IMR-90 (cell line): ENCODE results near the gene NCOR1. TPM values are rescaled to one million over a fixed set of nuclear protein-coding genes. Genes with fewer than 3 reads are reported as not detected.

Experiments
- ATAC-seq: fragments of 200-7000 bp; cut with Tn5 transposase; 2 replicates; pipeline ENCODE4 v1.9.1; 2020; ENCODE audit warnings: low read depth, mild to moderate bottlenecking, moderate library complexity
- BruUV-seq: library from RNA; stranded (reverse); fragments of 400-500 nt; replicated peaks from 2 replicates; lab custom pipeline; 2021; lab: Mats Ljungman, UMichigan
- CTCF ChIA-PET: fragments of 300-600 bp; formaldehyde crosslinking; extraction: SDS; loops from one replicate; lab custom pipeline; 2021; ENCODE audit warnings: antibody characterized with exemption; lab: Yijun Ruan, JAX
- POLR2A ChIA-PET: fragments of 300-600 bp; sonication (Branson Sonifier 250); formaldehyde crosslinking; loops from one replicate; lab custom pipeline; 2022; ENCODE audit warnings: antibody characterized with exemption; ENCODE audit not compliant: unreplicated experiment; lab: Charles Lee
- DNase-seq: peaks from one replicate; pipeline ENCODE4 v3.0.0; 2013
- H2AFZ ChIP-seq: replicated peaks from 2 replicates; pipeline ENCODE3; 2013; ENCODE audit warnings: low read length, mild to moderate bottlenecking; ENCODE audit not compliant: poor library complexity
- H2AK5ac ChIP-seq: 2 replicates; pipeline ENCODE4 v1.6.1; 2013; ENCODE audit warnings: low read depth, low read length, inconsistent platforms
- H2AK9ac ChIP-seq: replicated peaks from 2 replicates; pipeline ENCODE3; 2013; ENCODE audit warnings: mild to moderate bottlenecking, low read depth, low read length, moderate library complexity; ENCODE audit not compliant: poor library complexity
- H2BK120ac ChIP-seq: 2 replicates; pipeline ENCODE4 v1.6.1; 2013; ENCODE audit warnings: low read depth, low read length, inconsistent platforms
- H2BK15ac ChIP-seq: 3 replicates; pipeline ENCODE4 v1.6.1; 2013; ENCODE audit warnings: low read depth, low read length, inconsistent platforms
- H2BK20ac ChIP-seq: 2 replicates; pipeline ENCODE4 v1.6.1; 2013; ENCODE audit warnings: low read depth, mild to moderate bottlenecking, inconsistent platforms, low read length, moderate library complexity
- H2BK5ac ChIP-seq: 2 replicates; pipeline ENCODE4 v1.6.1; 2013; ENCODE audit warnings: mild to moderate bottlenecking, low read depth, low read length, inconsistent platforms; ENCODE audit not compliant: poor library complexity, severe bottlenecking
- H3K14ac ChIP-seq: replicated peaks from 2 replicates; pipeline ENCODE4 v1.6.1; 2013; ENCODE audit warnings: low read depth, low read length, inconsistent platforms
- H3K18ac ChIP-seq: 2 replicates; pipeline ENCODE4 v1.6.1; 2013; ENCODE audit warnings: low read depth, low read length, control low read depth
- H3K23ac ChIP-seq: 2 replicates; pipeline ENCODE4 v1.6.1; 2013; ENCODE audit warnings: low read depth, low read length, inconsistent platforms
- H3K27ac ChIP-seq: 2 replicates; pipeline ENCODE4 v1.5.1; 2013; ENCODE audit warnings: mild to moderate bottlenecking, control low read depth, low read length; ENCODE audit not compliant: insufficient read depth
- H3K27me3 ChIP-seq: 2 replicates; pipeline ENCODE4 v1.6.1; 2013; ENCODE audit warnings: low read length; ENCODE audit not compliant: control insufficient read depth, insufficient read depth
- H3K36me3 ChIP-seq: 2 replicates; pipeline ENCODE4 v1.6.1; 2013; ENCODE audit warnings: low read length, mixed read lengths; ENCODE audit not compliant: control insufficient read depth, insufficient read depth
- H3K4ac ChIP-seq: 2 replicates; pipeline ENCODE4 v1.6.1; 2013; ENCODE audit warnings: low read depth, low read length, inconsistent platforms
- H3K4me1 ChIP-seq: 2 replicates; pipeline ENCODE4 v1.6.1; 2013; ENCODE audit warnings: low read length, mixed read lengths; ENCODE audit not compliant: control insufficient read depth, insufficient read depth
- H3K4me2 ChIP-seq: 2 replicates; pipeline ENCODE4 v1.6.1; 2013; ENCODE audit warnings: low read depth, mild to moderate bottlenecking, control low read depth, low read length, moderate library complexity
- H3K4me3 ChIP-seq: 2 replicates; pipeline ENCODE4 v1.5.1; 2013; ENCODE audit warnings: low read depth, mild to moderate bottlenecking, control low read depth, low read length, moderate library complexity; ENCODE audit not compliant: insufficient read depth
- H3K56ac ChIP-seq: 2 replicates; pipeline ENCODE4 v1.6.1; 2013; ENCODE audit warnings: low read length, inconsistent platforms; ENCODE audit not compliant: insufficient read depth; ENCODE audit errors: extremely low read depth
- H3K79me1 ChIP-seq, 2 experiments: 2 replicates each; pipeline ENCODE4 v1.6.1; 2013; ENCODE audit warnings: low read length in 2 of 2, inconsistent platforms in 1 of 2, low read depth in 1 of 2
- H3K9ac ChIP-seq: 2 replicates; pipeline ENCODE4 v1.6.1; 2013; ENCODE audit warnings: low read depth, low read length, control low read depth
- H3K9me1 ChIP-seq: 2 replicates; pipeline ENCODE4 v1.6.1; 2013; ENCODE audit warnings: low read length, inconsistent platforms; ENCODE audit not compliant: insufficient read depth
- H3K9me3 ChIP-seq: 2 replicates; pipeline ENCODE4 v1.6.1; 2013; ENCODE audit warnings: low read length; ENCODE audit not compliant: control insufficient read depth, insufficient read depth
- H4K20me1 ChIP-seq: 2 replicates; pipeline ENCODE4 v1.6.1; 2013; ENCODE audit warnings: low read length, inconsistent platforms; ENCODE audit not compliant: insufficient read depth
- H4K5ac ChIP-seq: 2 replicates; pipeline ENCODE4 v1.6.1; 2013; ENCODE audit warnings: mild to moderate bottlenecking, low read depth, low read length, control low read depth
- H4K8ac ChIP-seq, 2 experiments: 2 replicates each; pipeline ENCODE4 v1.6.1; 2013; ENCODE audit warnings: low read depth in 2 of 2, low read length in 2 of 2, control low read depth in 1 of 2, inconsistent platforms in 1 of 2
- H4K91ac ChIP-seq: 2 replicates; pipeline ENCODE4 v1.6.1; 2013; ENCODE audit warnings: low read depth, low read length, inconsistent platforms; ENCODE audit not compliant: insufficient read depth
- BHLHE40 ChIP-seq: fragments of 150-350 bp; IDR thresholded peaks from 2 replicates; pipeline ENCODE4 v1.6.1; 2016; ENCODE audit warnings: mild to moderate bottlenecking, low read depth, low read length
- CEBPB ChIP-seq: IDR thresholded peaks from 2 replicates; pipeline ENCODE4 v1.6.1; 2012; ENCODE audit warnings: low read depth, low read length, improper control_type of control experiment
- CHD1 ChIP-seq: IDR thresholded peaks from 2 replicates; pipeline ENCODE4 v1.6.1; 2012; ENCODE audit warnings: low read depth, low read length, improper control_type of control experiment
- FOS ChIP-seq: fragments of 150-350 bp; IDR thresholded peaks from 2 replicates; pipeline ENCODE4 v1.6.1; 2016; ENCODE audit warnings: low read depth, low read length
- MAFK ChIP-seq: IDR thresholded peaks from 2 replicates; pipeline ENCODE4 v1.6.1; 2012; ENCODE audit warnings: low read depth, low read length, improper control_type of control experiment
- MAZ ChIP-seq: IDR thresholded peaks from 2 replicates; pipeline ENCODE4 v1.6.1; 2012; ENCODE audit warnings: low read depth, mild to moderate bottlenecking, low read length, improper control_type of control experiment, moderate library complexity, borderline replicate concordance
- MXI1 ChIP-seq: IDR thresholded peaks from 2 replicates; pipeline ENCODE4 v1.6.1; 2012; ENCODE audit warnings: low read depth, mild to moderate bottlenecking, low read length, moderate library complexity, borderline replicate concordance
- NFE2L2 ChIP-seq: fragments of 150-350 bp; IDR thresholded peaks from 2 replicates; pipeline ENCODE4 v1.6.1; 2016; ENCODE audit warnings: low read depth, mild to moderate bottlenecking, low read length
- POLR2A ChIP-seq: IDR thresholded peaks from 2 replicates; pipeline ENCODE4 v1.6.1; 2012; ENCODE audit warnings: mild to moderate bottlenecking, low read depth, low read length
- RAD21 ChIP-seq: IDR thresholded peaks from 2 replicates; pipeline ENCODE4 v1.6.1; 2012; ENCODE audit warnings: low read length, improper control_type of control experiment
- RCOR1 ChIP-seq: IDR thresholded peaks from 2 replicates; pipeline ENCODE4 v1.6.1; 2012; ENCODE audit warnings: mild to moderate bottlenecking, low read length, improper control_type of control experiment; ENCODE audit not compliant: insufficient replicate concordance
- RFX5 ChIP-seq: IDR thresholded peaks from 2 replicates; pipeline ENCODE4 v1.8.0; 2012; ENCODE audit warnings: low read depth, mild to moderate bottlenecking, low read length, moderate library complexity
- SMC3 ChIP-seq: fragments of 150-350 bp; IDR thresholded peaks from 2 replicates; pipeline ENCODE4 v1.6.1; 2016; ENCODE audit warnings: low read depth, mild to moderate bottlenecking, antibody characterized with exemption, low read length, moderate library complexity
- WGBS, 2 experiments: methylation state at CpG; one replicate each; pipeline versions ENCODE4 v1.1.5 to v1.1.7; 2013; ENCODE audit warnings: missing lambda C conversion rate in 2 of 2; ENCODE audit not compliant: insufficient read length in 1 of 2; ENCODE audit errors: extremely low coverage in 2 of 2; 5-methylcytosine and 5-hydroxymethylcytosine counted together
- dilution Hi-C: fragments of 300-500 bp; cut with HindIII; formaldehyde crosslinking; loops from one replicate; pipeline ENCODE4 v1.14.3; 2018; ENCODE audit warnings: low sequenced_read_pairs; ENCODE audit not compliant: unreplicated experiment
- in situ Hi-C: fragments of 300-500 bp; cut with MboI; formaldehyde crosslinking; loops from 3 replicates; pipeline ENCODE4 v1.14.3; 2019; ENCODE audit warnings: low sequenced_read_pairs, inconsistent platforms, mixed read lengths
- intact Hi-C: fragments of 100-400 bp; cut with micrococcal nuclease; formaldehyde crosslinking; loops from 2 replicates; pipeline ENCODE4 v1.10.0; 2022
- polyA plus RNA-seq, 3 experiments: library from polyadenylated mRNA; depleted of rRNA; stranded (reverse); fragments of >200 nt; gene quantifications; 2 replicates each; pipeline ENCODE4 v1.2.3, GENCODE V29; 2012; ENCODE audit warnings: low replicate concordance in 1 of 3
- total RNA-seq: library from RNA; depleted of rRNA; stranded (reverse); fragments of >200 nt; gene quantifications from 2 replicates; pipeline ENCODE4 v1.2.3, GENCODE V29; 2012
- TF ChIP-seq, protein P1 (sequence below): conservative IDR thresholded peaks from 2 replicates; pipeline ENCODE4 v1.5.1; 2012; ENCODE audit warnings: mild to moderate bottlenecking, low read depth, low read length, improper control_type of control experiment
- TF ChIP-seq, protein P2 (sequence below): fragments of 150-350 bp; IDR thresholded peaks from 2 replicates; pipeline ENCODE4 v1.6.1; 2017; ENCODE audit warnings: mild to moderate bottlenecking, antibody characterized with exemption, low read length, low read depth
- TF ChIP-seq, protein P3 (sequence below): fragments of 150-350 bp; IDR thresholded peaks from 2 replicates; pipeline ENCODE4 v1.6.1; 2016; ENCODE audit warnings: low read depth, mild to moderate bottlenecking, low read length, moderate library complexity, borderline replicate concordance

The NCOR1 gene
- total and polyA plus RNA-seq, 2 of the 4 experiments (the other 2 are of a cell fraction) = 54.5 to 80.3 TPM

DNA sequence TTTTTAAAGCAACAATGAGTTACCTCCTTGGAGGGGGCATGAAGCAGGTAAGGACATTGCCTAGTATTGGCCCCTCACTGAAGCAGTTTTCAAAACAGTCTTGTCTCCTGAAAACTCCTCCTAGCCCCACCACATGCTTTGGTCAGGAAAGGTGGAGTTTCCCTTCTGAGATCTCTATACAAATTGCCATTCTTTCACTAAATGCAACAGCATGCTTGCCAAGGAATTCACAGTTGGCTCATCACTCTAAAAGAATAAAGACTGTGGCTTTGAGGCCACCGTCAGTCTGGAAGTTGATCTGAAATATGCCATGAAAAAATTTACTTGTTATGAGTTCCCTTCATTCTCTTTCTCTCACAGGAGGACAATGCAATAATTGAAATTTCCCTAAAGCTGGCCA lies 211.5 kb downstream of the NCOR1 start:
- Histone ChIP-seq H3K36me3 (peaks cover 36% of the 10 kb centered on the region), H3K9ac (no peak overlapping the region), H2BK5ac (no peak overlapping the region), H4K8ac (no peak overlapping the region), H3K23ac (no peak overlapping the region), H4K91ac (no peak overlapping the region), H2BK120ac (no peak overlapping the region), H2AK5ac (no peak overlapping the region), H3K18ac (no peak overlapping the region), H3K56ac (no peak overlapping the region), H3K4ac (no peak overlapping the region), H3K79me1 (peaks cover 39 to 65% of the 10 kb centered on the region in 2 experiments), H4K20me1 (peaks cover 5% of the 10 kb centered on the region; the same call in 1 of the 2 replicates), H3K27me3 (no peaks in the 10 kb centered on the region), H4K5ac (no peak overlapping the region), H3K4me2 (no peak overlapping the region), H3K4me1 (peaks cover 7% of the 10 kb centered on the region; the same call in 1 of the 2 replicates), H3K9me3 (no peaks in the 10 kb centered on the region), H3K27ac (no peak overlapping the region), H3K4me3 (no peak overlapping the region), H3K14ac (no peak overlapping the region), H2BK15ac (no peak overlapping the region), H2AFZ (no peak overlapping the region), H2BK20ac (no peak overlapping the region), H2AK9ac (no peak overlapping the region), H3K9me1 (peaks cover 10% of the 10 kb centered on the region)
- intact Hi-C loops = no loop called here
- DNase-seq = no peak
- WGBS, 2 experiments = no CpG with 5 or more reads among the region's 1 CpG
- no peak for ATAC-seq
- dilution Hi-C loops = no loop called here
- BruUV-seq = no TSS peak
- TF ChIP-seq CEBPB (no peak), FOS (no peak), MAZ (no peak), RFX5 (no peak), SMC3 (no peak), CHD1 (no peak), RCOR1 (no peak), NFE2L2 (no peak), BHLHE40 (no peak), POLR2A (no peak), MAFK (no peak), RAD21 (no peak), MXI1 (no peak)
- TF ChIP-seq, protein P1, sequence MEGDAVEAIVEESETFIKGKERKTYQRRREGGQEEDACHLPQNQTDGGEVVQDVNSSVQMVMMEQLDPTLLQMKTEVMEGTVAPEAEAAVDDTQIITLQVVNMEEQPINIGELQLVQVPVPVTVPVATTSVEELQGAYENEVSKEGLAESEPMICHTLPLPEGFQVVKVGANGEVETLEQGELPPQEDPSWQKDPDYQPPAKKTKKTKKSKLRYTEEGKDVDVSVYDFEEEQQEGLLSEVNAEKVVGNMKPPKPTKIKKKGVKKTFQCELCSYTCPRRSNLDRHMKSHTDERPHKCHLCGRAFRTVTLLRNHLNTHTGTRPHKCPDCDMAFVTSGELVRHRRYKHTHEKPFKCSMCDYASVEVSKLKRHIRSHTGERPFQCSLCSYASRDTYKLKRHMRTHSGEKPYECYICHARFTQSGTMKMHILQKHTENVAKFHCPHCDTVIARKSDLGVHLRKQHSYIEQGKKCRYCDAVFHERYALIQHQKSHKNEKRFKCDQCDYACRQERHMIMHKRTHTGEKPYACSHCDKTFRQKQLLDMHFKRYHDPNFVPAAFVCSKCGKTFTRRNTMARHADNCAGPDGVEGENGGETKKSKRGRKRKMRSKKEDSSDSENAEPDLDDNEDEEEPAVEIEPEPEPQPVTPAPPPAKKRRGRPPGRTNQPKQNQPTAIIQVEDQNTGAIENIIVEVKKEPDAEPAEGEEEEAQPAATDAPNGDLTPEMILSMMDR = no peak
- TF ChIP-seq, protein P2, sequence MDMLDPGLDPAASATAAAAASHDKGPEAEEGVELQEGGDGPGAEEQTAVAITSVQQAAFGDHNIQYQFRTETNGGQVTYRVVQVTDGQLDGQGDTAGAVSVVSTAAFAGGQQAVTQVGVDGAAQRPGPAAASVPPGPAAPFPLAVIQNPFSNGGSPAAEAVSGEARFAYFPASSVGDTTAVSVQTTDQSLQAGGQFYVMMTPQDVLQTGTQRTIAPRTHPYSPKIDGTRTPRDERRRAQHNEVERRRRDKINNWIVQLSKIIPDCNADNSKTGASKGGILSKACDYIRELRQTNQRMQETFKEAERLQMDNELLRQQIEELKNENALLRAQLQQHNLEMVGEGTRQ = no peak
- TF ChIP-seq, protein P3, sequence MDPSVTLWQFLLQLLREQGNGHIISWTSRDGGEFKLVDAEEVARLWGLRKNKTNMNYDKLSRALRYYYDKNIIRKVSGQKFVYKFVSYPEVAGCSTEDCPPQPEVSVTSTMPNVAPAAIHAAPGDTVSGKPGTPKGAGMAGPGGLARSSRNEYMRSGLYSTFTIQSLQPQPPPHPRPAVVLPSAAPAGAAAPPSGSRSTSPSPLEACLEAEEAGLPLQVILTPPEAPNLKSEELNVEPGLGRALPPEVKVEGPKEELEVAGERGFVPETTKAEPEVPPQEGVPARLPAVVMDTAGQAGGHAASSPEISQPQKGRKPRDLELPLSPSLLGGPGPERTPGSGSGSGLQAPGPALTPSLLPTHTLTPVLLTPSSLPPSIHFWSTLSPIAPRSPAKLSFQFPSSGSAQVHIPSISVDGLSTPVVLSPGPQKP = no peak
- in situ Hi-C loops = no loop called here
- ChIA-PET POLR2A (no interaction called here), CTCF (no interaction called here)
